B cell (primary cell): ENCODE measurements around the gene ENO2.

Experiments used
- EZH2 ChIP-seq: IDR thresholded peaks from 2 replicates; pipeline ENCODE4 v1.6.1; 2012; ENCODE audit warnings: borderline replicate concordance, low read depth, mild to moderate bottlenecking, moderate library complexity, low read length; ENCODE audit not compliant: insufficient read depth, poor library complexity, severe bottlenecking
- TF ChIP-seq, protein P1 (sequence below): fragments of 200-600 bp; IDR thresholded peaks from one replicate; pipeline ENCODE4 v1.8.0; 2022; ENCODE audit warnings: antibody characterized with exemption, mild to moderate bottlenecking

DNA sequence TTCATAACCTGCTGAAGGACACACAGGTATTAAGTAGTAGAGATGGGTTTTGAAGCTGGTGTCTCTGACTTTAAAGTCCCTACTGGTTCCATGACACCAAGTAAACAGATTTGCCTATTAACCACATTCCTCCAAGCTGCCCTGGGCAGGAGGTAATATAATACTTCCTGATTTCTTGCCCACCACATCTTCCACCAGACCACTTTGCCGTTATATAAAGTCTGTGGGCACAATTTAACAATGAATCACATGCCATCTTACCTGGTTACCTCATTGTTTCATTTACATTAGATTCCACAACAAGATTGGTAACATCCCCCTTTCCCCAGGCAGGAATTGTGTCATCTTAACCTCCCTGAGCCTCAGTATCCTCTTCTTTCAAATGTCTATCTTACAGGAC lies 10.7 kb upstream of the ENO2 start:
- TF ChIP-seq, protein P1, sequence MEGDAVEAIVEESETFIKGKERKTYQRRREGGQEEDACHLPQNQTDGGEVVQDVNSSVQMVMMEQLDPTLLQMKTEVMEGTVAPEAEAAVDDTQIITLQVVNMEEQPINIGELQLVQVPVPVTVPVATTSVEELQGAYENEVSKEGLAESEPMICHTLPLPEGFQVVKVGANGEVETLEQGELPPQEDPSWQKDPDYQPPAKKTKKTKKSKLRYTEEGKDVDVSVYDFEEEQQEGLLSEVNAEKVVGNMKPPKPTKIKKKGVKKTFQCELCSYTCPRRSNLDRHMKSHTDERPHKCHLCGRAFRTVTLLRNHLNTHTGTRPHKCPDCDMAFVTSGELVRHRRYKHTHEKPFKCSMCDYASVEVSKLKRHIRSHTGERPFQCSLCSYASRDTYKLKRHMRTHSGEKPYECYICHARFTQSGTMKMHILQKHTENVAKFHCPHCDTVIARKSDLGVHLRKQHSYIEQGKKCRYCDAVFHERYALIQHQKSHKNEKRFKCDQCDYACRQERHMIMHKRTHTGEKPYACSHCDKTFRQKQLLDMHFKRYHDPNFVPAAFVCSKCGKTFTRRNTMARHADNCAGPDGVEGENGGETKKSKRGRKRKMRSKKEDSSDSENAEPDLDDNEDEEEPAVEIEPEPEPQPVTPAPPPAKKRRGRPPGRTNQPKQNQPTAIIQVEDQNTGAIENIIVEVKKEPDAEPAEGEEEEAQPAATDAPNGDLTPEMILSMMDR = no peak
- TF ChIP-seq EZH2 = no peak
